IMR-90 (cell line): ENCODE results near the gene HNRNPD. TPM values are rescaled to one million over a fixed set of nuclear protein-coding genes. Genes with fewer than 3 reads are reported as not detected.

Source experiments
- ATAC-seq: fragments of 200-7000 bp; cut with Tn5 transposase; 2 replicates; pipeline ENCODE4 v1.9.1; 2020; ENCODE audit warnings: low read depth, mild to moderate bottlenecking, moderate library complexity
- BruUV-seq: library from RNA; stranded (reverse); fragments of 400-500 nt; replicated peaks from 2 replicates; lab custom pipeline; 2021; lab: Mats Ljungman, UMichigan
- CTCF ChIA-PET: fragments of 300-600 bp; formaldehyde crosslinking; extraction: SDS; loops from one replicate; lab custom pipeline; 2021; ENCODE audit warnings: antibody characterized with exemption; lab: Yijun Ruan, JAX
- POLR2A ChIA-PET: fragments of 300-600 bp; sonication (Branson Sonifier 250); formaldehyde crosslinking; loops from one replicate; lab custom pipeline; 2022; ENCODE audit warnings: antibody characterized with exemption; ENCODE audit not compliant: unreplicated experiment; lab: Charles Lee
- DNase-seq: peaks from one replicate; pipeline ENCODE4 v3.0.0; 2013
- H2AFZ ChIP-seq: replicated peaks from 2 replicates; pipeline ENCODE3; 2013; ENCODE audit warnings: low read length, mild to moderate bottlenecking; ENCODE audit not compliant: poor library complexity
- H2AK5ac ChIP-seq: 2 replicates; pipeline ENCODE4 v1.6.1; 2013; ENCODE audit warnings: low read depth, low read length, inconsistent platforms
- H2AK9ac ChIP-seq: replicated peaks from 2 replicates; pipeline ENCODE3; 2013; ENCODE audit warnings: mild to moderate bottlenecking, low read depth, low read length, moderate library complexity; ENCODE audit not compliant: poor library complexity
- H2BK120ac ChIP-seq: 2 replicates; pipeline ENCODE4 v1.6.1; 2013; ENCODE audit warnings: low read depth, low read length, inconsistent platforms
- H2BK15ac ChIP-seq: 3 replicates; pipeline ENCODE4 v1.6.1; 2013; ENCODE audit warnings: low read depth, low read length, inconsistent platforms
- H2BK20ac ChIP-seq: 2 replicates; pipeline ENCODE4 v1.6.1; 2013; ENCODE audit warnings: low read depth, mild to moderate bottlenecking, inconsistent platforms, low read length, moderate library complexity
- H2BK5ac ChIP-seq: 2 replicates; pipeline ENCODE4 v1.6.1; 2013; ENCODE audit warnings: mild to moderate bottlenecking, low read depth, low read length, inconsistent platforms; ENCODE audit not compliant: poor library complexity, severe bottlenecking
- H3K14ac ChIP-seq: replicated peaks from 2 replicates; pipeline ENCODE4 v1.6.1; 2013; ENCODE audit warnings: low read depth, low read length, inconsistent platforms
- H3K18ac ChIP-seq: 2 replicates; pipeline ENCODE4 v1.6.1; 2013; ENCODE audit warnings: low read depth, low read length, control low read depth
- H3K23ac ChIP-seq: 2 replicates; pipeline ENCODE4 v1.6.1; 2013; ENCODE audit warnings: low read depth, low read length, inconsistent platforms
- H3K27ac ChIP-seq: 2 replicates; pipeline ENCODE4 v1.5.1; 2013; ENCODE audit warnings: mild to moderate bottlenecking, control low read depth, low read length; ENCODE audit not compliant: insufficient read depth
- H3K27me3 ChIP-seq: 2 replicates; pipeline ENCODE4 v1.6.1; 2013; ENCODE audit warnings: low read length; ENCODE audit not compliant: control insufficient read depth, insufficient read depth
- H3K36me3 ChIP-seq: 2 replicates; pipeline ENCODE4 v1.6.1; 2013; ENCODE audit warnings: low read length, mixed read lengths; ENCODE audit not compliant: control insufficient read depth, insufficient read depth
- H3K4ac ChIP-seq: 2 replicates; pipeline ENCODE4 v1.6.1; 2013; ENCODE audit warnings: low read depth, low read length, inconsistent platforms
- H3K4me1 ChIP-seq: 2 replicates; pipeline ENCODE4 v1.6.1; 2013; ENCODE audit warnings: low read length, mixed read lengths; ENCODE audit not compliant: control insufficient read depth, insufficient read depth
- H3K4me2 ChIP-seq: 2 replicates; pipeline ENCODE4 v1.6.1; 2013; ENCODE audit warnings: low read depth, mild to moderate bottlenecking, control low read depth, low read length, moderate library complexity
- H3K4me3 ChIP-seq: 2 replicates; pipeline ENCODE4 v1.5.1; 2013; ENCODE audit warnings: low read depth, mild to moderate bottlenecking, control low read depth, low read length, moderate library complexity; ENCODE audit not compliant: insufficient read depth
- H3K56ac ChIP-seq: 2 replicates; pipeline ENCODE4 v1.6.1; 2013; ENCODE audit warnings: low read length, inconsistent platforms; ENCODE audit not compliant: insufficient read depth; ENCODE audit errors: extremely low read depth
- H3K79me1 ChIP-seq, 2 experiments: 2 replicates each; pipeline ENCODE4 v1.6.1; 2013; ENCODE audit warnings: low read length in 2 of 2, inconsistent platforms in 1 of 2, low read depth in 1 of 2
- H3K9ac ChIP-seq: 2 replicates; pipeline ENCODE4 v1.6.1; 2013; ENCODE audit warnings: low read depth, low read length, control low read depth
- H3K9me1 ChIP-seq: 2 replicates; pipeline ENCODE4 v1.6.1; 2013; ENCODE audit warnings: low read length, inconsistent platforms; ENCODE audit not compliant: insufficient read depth
- H3K9me3 ChIP-seq: 2 replicates; pipeline ENCODE4 v1.6.1; 2013; ENCODE audit warnings: low read length; ENCODE audit not compliant: control insufficient read depth, insufficient read depth
- H4K20me1 ChIP-seq: 2 replicates; pipeline ENCODE4 v1.6.1; 2013; ENCODE audit warnings: low read length, inconsistent platforms; ENCODE audit not compliant: insufficient read depth
- H4K5ac ChIP-seq: 2 replicates; pipeline ENCODE4 v1.6.1; 2013; ENCODE audit warnings: mild to moderate bottlenecking, low read depth, low read length, control low read depth
- H4K8ac ChIP-seq, 2 experiments: 2 replicates each; pipeline ENCODE4 v1.6.1; 2013; ENCODE audit warnings: low read depth in 2 of 2, low read length in 2 of 2, control low read depth in 1 of 2, inconsistent platforms in 1 of 2
- H4K91ac ChIP-seq: 2 replicates; pipeline ENCODE4 v1.6.1; 2013; ENCODE audit warnings: low read depth, low read length, inconsistent platforms; ENCODE audit not compliant: insufficient read depth
- BHLHE40 ChIP-seq: fragments of 150-350 bp; IDR thresholded peaks from 2 replicates; pipeline ENCODE4 v1.6.1; 2016; ENCODE audit warnings: mild to moderate bottlenecking, low read depth, low read length
- CEBPB ChIP-seq: IDR thresholded peaks from 2 replicates; pipeline ENCODE4 v1.6.1; 2012; ENCODE audit warnings: low read depth, low read length, improper control_type of control experiment
- CHD1 ChIP-seq: IDR thresholded peaks from 2 replicates; pipeline ENCODE4 v1.6.1; 2012; ENCODE audit warnings: low read depth, low read length, improper control_type of control experiment
- CTCF ChIP-seq: conservative IDR thresholded peaks from 2 replicates; pipeline ENCODE4 v1.5.1; 2012; ENCODE audit warnings: mild to moderate bottlenecking, low read depth, low read length, improper control_type of control experiment
- ELK1 ChIP-seq: fragments of 150-350 bp; IDR thresholded peaks from 2 replicates; pipeline ENCODE4 v1.6.1; 2016; ENCODE audit warnings: low read depth, mild to moderate bottlenecking, low read length, moderate library complexity, borderline replicate concordance
- FOS ChIP-seq: fragments of 150-350 bp; IDR thresholded peaks from 2 replicates; pipeline ENCODE4 v1.6.1; 2016; ENCODE audit warnings: low read depth, low read length
- MAFK ChIP-seq: IDR thresholded peaks from 2 replicates; pipeline ENCODE4 v1.6.1; 2012; ENCODE audit warnings: low read depth, low read length, improper control_type of control experiment
- MAZ ChIP-seq: IDR thresholded peaks from 2 replicates; pipeline ENCODE4 v1.6.1; 2012; ENCODE audit warnings: low read depth, mild to moderate bottlenecking, low read length, improper control_type of control experiment, moderate library complexity, borderline replicate concordance
- MXI1 ChIP-seq: IDR thresholded peaks from 2 replicates; pipeline ENCODE4 v1.6.1; 2012; ENCODE audit warnings: low read depth, mild to moderate bottlenecking, low read length, moderate library complexity, borderline replicate concordance
- NFE2L2 ChIP-seq: fragments of 150-350 bp; IDR thresholded peaks from 2 replicates; pipeline ENCODE4 v1.6.1; 2016; ENCODE audit warnings: low read depth, mild to moderate bottlenecking, low read length
- POLR2A ChIP-seq: IDR thresholded peaks from 2 replicates; pipeline ENCODE4 v1.6.1; 2012; ENCODE audit warnings: mild to moderate bottlenecking, low read depth, low read length
- RAD21 ChIP-seq: IDR thresholded peaks from 2 replicates; pipeline ENCODE4 v1.6.1; 2012; ENCODE audit warnings: low read length, improper control_type of control experiment
- RCOR1 ChIP-seq: IDR thresholded peaks from 2 replicates; pipeline ENCODE4 v1.6.1; 2012; ENCODE audit warnings: mild to moderate bottlenecking, low read length, improper control_type of control experiment; ENCODE audit not compliant: insufficient replicate concordance
- RFX5 ChIP-seq: IDR thresholded peaks from 2 replicates; pipeline ENCODE4 v1.8.0; 2012; ENCODE audit warnings: low read depth, mild to moderate bottlenecking, low read length, moderate library complexity
- SMC3 ChIP-seq: fragments of 150-350 bp; IDR thresholded peaks from 2 replicates; pipeline ENCODE4 v1.6.1; 2016; ENCODE audit warnings: low read depth, mild to moderate bottlenecking, antibody characterized with exemption, low read length, moderate library complexity
- USF2 ChIP-seq: fragments of 150-350 bp; IDR thresholded peaks from 2 replicates; pipeline ENCODE4 v1.6.1; 2017; ENCODE audit warnings: mild to moderate bottlenecking, antibody characterized with exemption, low read length, low read depth
- WGBS, 2 experiments: methylation state at CpG; one replicate each; pipeline versions ENCODE4 v1.1.5 to v1.1.7; 2013; ENCODE audit warnings: missing lambda C conversion rate in 2 of 2; ENCODE audit not compliant: insufficient read length in 1 of 2; ENCODE audit errors: extremely low coverage in 2 of 2; 5-methylcytosine and 5-hydroxymethylcytosine counted together
- dilution Hi-C: fragments of 300-500 bp; cut with HindIII; formaldehyde crosslinking; loops from one replicate; pipeline ENCODE4 v1.14.3; 2018; ENCODE audit warnings: low sequenced_read_pairs; ENCODE audit not compliant: unreplicated experiment
- in situ Hi-C: fragments of 300-500 bp; cut with MboI; formaldehyde crosslinking; loops from 3 replicates; pipeline ENCODE4 v1.14.3; 2019; ENCODE audit warnings: low sequenced_read_pairs, inconsistent platforms, mixed read lengths
- intact Hi-C: fragments of 100-400 bp; cut with micrococcal nuclease; formaldehyde crosslinking; loops from 2 replicates; pipeline ENCODE4 v1.10.0; 2022
- polyA plus RNA-seq, 3 experiments: library from polyadenylated mRNA; depleted of rRNA; stranded (reverse); fragments of >200 nt; gene quantifications; 2 replicates each; pipeline ENCODE4 v1.2.3, GENCODE V29; 2012; ENCODE audit warnings: low replicate concordance in 1 of 3
- total RNA-seq: library from RNA; depleted of rRNA; stranded (reverse); fragments of >200 nt; gene quantifications from 2 replicates; pipeline ENCODE4 v1.2.3, GENCODE V29; 2012

Gene HNRNPD
- total and polyA plus RNA-seq, 2 of the 4 experiments (the other 2 are of a cell fraction): 9.7 to 142 TPM

GRCh38 chr4:82371497-82371896 lies 2.3 kb downstream of the HNRNPD start:
- ChIA-PET POLR2A (no interaction called here), CTCF (interaction anchor here (3.2 kb wide), 1 partner anchor 11 kb away, joined by 13 read pairs; no protein-coding TSS in a partner anchor)
- ATAC-seq (no peak), DNase-seq (peak; percentile 18)
- TF ChIP-seq MAZ: no peak
- no peak for TF ChIP-seq SMC3
- TF ChIP-seq CEBPB: no peak
- no peak for TF ChIP-seq ELK1
- TF ChIP-seq RAD21: no peak
- no peak for TF ChIP-seq POLR2A
- no peak for TF ChIP-seq MAFK
- no peak for TF ChIP-seq RCOR1
- TF ChIP-seq BHLHE40: no peak
- no peak for TF ChIP-seq FOS
- no peak for TF ChIP-seq CHD1
- TF ChIP-seq RFX5: no peak
- no peak for TF ChIP-seq MXI1
- no peak for TF ChIP-seq NFE2L2
- no peak for TF ChIP-seq USF2
- no peak for TF ChIP-seq CTCF
- Histone ChIP-seq H3K4ac (no peak overlapping the region), H2BK120ac (no peak overlapping the region), H3K9me1 (peaks cover 10% of the 10 kb centered on the region; the same call in 1 of the 2 replicates), H3K56ac (no peak overlapping the region; the same call in 1 of the 2 replicates), H3K18ac (no peak overlapping the region), H3K79me1 (peaks cover 6 to 23% of the 10 kb centered on the region in 2 experiments), H3K9ac (peak overlapping the region; percentile 96; the same call in 1 of the 2 replicates), H3K4me3 (peak overlapping the region; percentile 83), H2AK5ac (no peak overlapping the region), H2AK9ac (no peak overlapping the region), H3K23ac (peak overlapping the region; percentile 73; the same call in 1 of the 2 replicates), H3K14ac (0 out of 2 replicates have a peak overlapping the region, but pooled peaks have one; percentile 11), H2BK20ac (no peak overlapping the region), H3K27me3 (no peaks in the 10 kb centered on the region), H2BK15ac (no peak overlapping the region), H3K36me3 (peaks cover 7% of the 10 kb centered on the region; the same call in 1 of the 2 replicates), H3K4me2 (peak overlapping the region; percentile 94), H4K8ac (no peak overlapping the region), H4K91ac (no peak overlapping the region), H2BK5ac (no peak overlapping the region), H4K5ac (no peak overlapping the region), H3K4me1 (no peaks in the 10 kb centered on the region), H3K27ac (no peak overlapping the region), H3K9me3 (no peaks in the 10 kb centered on the region), H2AFZ (no peak overlapping the region), H4K20me1 (peaks cover 69% of the 10 kb centered on the region)
- dilution Hi-C loops: no loop called here
- intact Hi-C loops: loop anchor here (1.0 kb wide), 1 partner anchor 8 kb away; no protein-coding TSS in a partner anchor
- in situ Hi-C loops: no loop called here
- no TSS peak for BruUV-seq
- no CpG with 5 or more reads among the region's 8 CpGs for WGBS, 2 experiments
